Transverse colon (tissue), 4 donors: Measurements from ENCODE around the gene CFAP20DC. TPM values are rescaled to one million over a fixed set of nuclear protein-coding genes. Genes with fewer than 3 reads are reported as not detected.
"Not testable (repeated sequence)": the region's sequence is repeated elsewhere in the genome, so short reads cannot be mapped to it uniquely, and the experiment has no call there.

ENCODE experiments used
- DNase-seq: peaks from one replicate; pipeline ENCODE4 v3.0.0-alpha.2; 2019
- H3K27ac ChIP-seq, 4 donors: fragments of 200-600 bp; sonication (generic); 2 replicates each; pipeline ENCODE4 v1.5.1; 2016 to 2018; ENCODE audit warnings: inconsistent platforms in 4 of 4
- H3K27me3 ChIP-seq: fragments of 200-600 bp; sonication (generic); 2 replicates; pipeline ENCODE4 v1.5.1; 2017; ENCODE audit warnings: inconsistent platforms
- H3K36me3 ChIP-seq, 4 donors: fragments of 200-600 bp; sonication (generic); 2 replicates each; pipeline ENCODE4 v1.5.1; 2017 to 2019; ENCODE audit warnings: inconsistent platforms in 4 of 4
- H3K4me1 ChIP-seq, 4 donors: fragments of 200-600 bp; sonication (generic); 2 replicates each; pipeline ENCODE4 v1.5.1; 2017 to 2020; ENCODE audit warnings: inconsistent platforms in 4 of 4
- H3K4me3 ChIP-seq, 4 donors: fragments of 200-600 bp; sonication (generic); 1 replicate in 1 of 4; 2 replicates in 3 of 4; pipeline versions ENCODE4 v1.5.1 to v1.6.1; 2017 to 2019; ENCODE audit warnings: inconsistent platforms in 4 of 4
- H3K9me3 ChIP-seq, 2 donors: fragments of 200-600 bp; sonication (generic); 2 replicates each; pipeline ENCODE4 v1.5.1; 2017 to 2019; ENCODE audit warnings: inconsistent platforms in 2 of 2
- CTCF ChIP-seq, 5 experiments: fragments of 200-600 bp in 3 of 5; fragments of 450-650 bp in 2 of 5; sonication (generic) in 3 of 5; IDR thresholded peaks; 1 replicate in 2 of 5; 2 replicates in 3 of 5; pipeline ENCODE4 v1.5.1; 2016 to 2017; ENCODE audit warnings: antibody characterized with exemption in 5 of 5, inconsistent platforms in 3 of 5, mild to moderate bottlenecking in 2 of 5, moderate library complexity in 1 of 5
- EP300 ChIP-seq: sonication (generic); formaldehyde crosslinking; IDR thresholded peaks from one replicate; pipeline ENCODE4 v1.6.1; 2017; ENCODE audit warnings: antibody characterized with exemption, low read depth
- POLR2A ChIP-seq: fragments of 450-650 bp; IDR thresholded peaks from one replicate; pipeline ENCODE4 v1.6.1; 2016; ENCODE audit warnings: antibody characterized with exemption, mild to moderate bottlenecking, moderate library complexity
- POLR2AphosphoS5 ChIP-seq, 3 donors: sonication (generic); formaldehyde crosslinking; IDR thresholded peaks; one replicate each; pipeline ENCODE4 v1.6.1; 2016; ENCODE audit warnings: antibody characterized with exemption in 3 of 3
- WGBS, 2 donors: methylation state at CpG; one replicate each; pipeline ENCODE4 v1.1.5; 2018; ENCODE audit warnings: low coverage in 1 of 2; 5-methylcytosine and 5-hydroxymethylcytosine counted together
- in situ Hi-C, 4 donors: fragments of 200-750 bp; cut with MboI; loops; one replicate each; pipeline versions ENCODE4 v1.15.0 to v1.15.1; 2017; ENCODE audit warnings: low sequenced_read_pairs in 3 of 4, low pct_ligation_motif_present in 1 of 4, low pct_unique_long_range_greater_than_20kb in 1 of 4
- intact Hi-C: fragments of 100-400 bp; cut with DNase I; formaldehyde crosslinking; loops from one replicate; pipeline ENCODE4 v1.15.1; 2023; ENCODE audit warnings: low total_unique reads
- total RNA-seq, 4 donors: library from RNA; depleted of rRNA; stranded (reverse); fragments of >200 nt; gene quantifications; one replicate each; pipeline ENCODE4 v1.1.0, GENCODE V29; 2016

The CFAP20DC gene
- total RNA-seq, 4 donors from 2014 or later = 0.20 to 0.82 TPM; not detected in 2

GRCh38 chr3:58899953-58900298 is 149.9 kb downstream of the CFAP20DC start:
- 33 to 43% methylated on average over 2 of the region's 2 CpGs for WGBS, 2 donors
- Histone ChIP-seq H3K27ac (no peak overlapping the region), H3K27me3 (no peaks in the 10 kb centered on the region), H3K4me3 (no peak overlapping the region), H3K9me3 (no peaks in the 10 kb centered on the region), H3K36me3 (no peaks in the 10 kb centered on the region), H3K4me1 (no peaks in the 10 kb centered on the region)
- no peak for DNase-seq
- TF ChIP-seq EP300 (no peak), POLR2AphosphoS5 (IDR thresholded peaks at IDR 0.05) (no peak), POLR2A (no peak)
- in situ Hi-C loops (loop anchor here in 1 of 4 donors (25.0 kb wide), 1 partner anchor 88 kb away; no protein-coding TSS in a partner anchor), intact Hi-C loops (no loop called here)

GRCh38 chr3:58899159-58899952 is 150.5 kb downstream of the CFAP20DC start:
- H3K9me3 ChIP-seq = no peaks in the 10 kb centered on the region
- no peaks in the 10 kb centered on the region for H3K4me1 ChIP-seq
- in situ Hi-C loops = no loop called here
- 40 to 41% methylated on average over 1 to 8 of the region's 8 CpGs for WGBS, 2 donors
- TF ChIP-seq POLR2A (no peak), CTCF (IDR thresholded peaks at IDR 0.05) (no peak), POLR2AphosphoS5 (IDR thresholded peaks at IDR 0.05) (no peak), EP300 (no peak)
- H3K36me3 ChIP-seq = no peaks in the 10 kb centered on the region
- no peak overlapping the region for H3K27ac ChIP-seq
- peak; percentile 14 for DNase-seq
- intact Hi-C loops = no loop called here
- no peaks in the 10 kb centered on the region for H3K27me3 ChIP-seq
- no peak overlapping the region for H3K4me3 ChIP-seq

GRCh38 chr3:58898513-58898912 is 151.3 kb downstream of the CFAP20DC start:
- TF ChIP-seq EP300 (no peak), POLR2AphosphoS5 (IDR thresholded peaks at IDR 0.05) (no peak), POLR2A (no peak), CTCF (IDR thresholded peaks at IDR 0.05) (no peak)
- no peak overlapping the region for H3K4me3 ChIP-seq
- no peak for DNase-seq
- no peaks in the 10 kb centered on the region for H3K4me1 ChIP-seq
- in situ Hi-C loops (no loop called here), intact Hi-C loops (no loop called here)
- no peaks in the 10 kb centered on the region for H3K9me3 ChIP-seq
- H3K27ac ChIP-seq = no peak overlapping the region
- no peaks in the 10 kb centered on the region for H3K36me3 ChIP-seq
- 91 to 92% methylated on average over 2 of the region's 2 CpGs for WGBS, 2 donors
- H3K27me3 ChIP-seq = no peaks in the 10 kb centered on the region

- 76 to 94% methylated on average over 3 to 4 of the region's 4 CpGs for WGBS, 2 donors
- TF ChIP-seq POLR2AphosphoS5 (IDR thresholded peaks at IDR 0.05) (no peak), POLR2A (no peak), CTCF (IDR thresholded peaks at IDR 0.05) (no peak), EP300 (no peak)
Measured at GRCh38 chr3:58897646-58898045, 152.2 kb downstream of the CFAP20DC start.

GRCh38 chr3:58895678-58896077 is 154.1 kb downstream of the CFAP20DC start:
- H3K4me3 ChIP-seq, H3K36me3 ChIP-seq, H3K9me3 ChIP-seq, H3K27ac ChIP-seq, H3K27me3 ChIP-seq, DNase-seq, intact Hi-C loops, H3K4me1 ChIP-seq, in situ Hi-C loops: not testable (repeated sequence)
- WGBS, 2 donors = 88 to 100% methylated on average over 2 to 5 of the region's 5 CpGs

More at GRCh38 chr3:58897646-58898045, 152.2 kb downstream of the CFAP20DC start:
- DNase-seq = no peak
- in situ Hi-C loops = no loop called here
- Histone ChIP-seq H3K27me3 (no peaks in the 10 kb centered on the region), H3K36me3 (no peaks in the 10 kb centered on the region), H3K4me3 (no peak overlapping the region), H3K27ac (no peak overlapping the region), H3K9me3 (no peaks in the 10 kb centered on the region), H3K4me1 (no peaks in the 10 kb centered on the region)
- intact Hi-C loops = no loop called here

GRCh38 chr3:58892526-58892925 is 157.3 kb downstream of the CFAP20DC start:
- in situ Hi-C loops, H3K4me1 ChIP-seq, H3K4me3 ChIP-seq, H3K27me3 ChIP-seq, H3K36me3 ChIP-seq, H3K27ac ChIP-seq, DNase-seq, H3K9me3 ChIP-seq, intact Hi-C loops: not testable (repeated sequence)
- 75 to 76% methylated on average over 1 to 2 of the region's 2 CpGs for WGBS, 2 donors
